PFSK-1 (cell line): ENCODE measurements around the gene DNAH10.

Source experiments
- FOXP2 ChIP-seq: optimal IDR thresholded peaks from 2 replicates; pipeline ENCODE3; 2011; ENCODE audit warnings: borderline replicate concordance, control low read depth, inconsistent platforms; ENCODE audit not compliant: insufficient read depth; ENCODE audit errors: extremely low read length, extremely low read depth
- POLR2AphosphoS5 ChIP-seq: IDR thresholded peaks from 2 replicates; pipeline ENCODE4 v1.6.1; 2012; ENCODE audit warnings: low read depth, mild to moderate bottlenecking, control low read depth, low read length, moderate library complexity
- SIN3A ChIP-seq: IDR thresholded peaks from 2 replicates; pipeline ENCODE4 v1.6.1; 2012; ENCODE audit warnings: mild to moderate bottlenecking, low read length, moderate library complexity, borderline replicate concordance; ENCODE audit not compliant: insufficient read depth
- TAF1 ChIP-seq: IDR thresholded peaks from 2 replicates; pipeline ENCODE4 v1.6.1; 2012; ENCODE audit warnings: low read length, control low read depth, borderline replicate concordance; ENCODE audit not compliant: insufficient read depth
- TF ChIP-seq, protein P1 (sequence below), 2 experiments: IDR thresholded peaks; 2 replicates each; pipeline versions ENCODE4 v1.6.1 to v1.8.0; 2011 to 2012; ENCODE audit warnings: low read depth in 2 of 2, low read length in 2 of 2, control low read depth in 1 of 2, inconsistent platforms in 1 of 2, mild to moderate bottlenecking in 1 of 2, moderate library complexity in 1 of 2; ENCODE audit not compliant: insufficient read depth in 1 of 2

The DNAH10 gene

GRCh38 chr12:123938679-123939480 is 176.8 kb downstream of the DNAH10 start:
- TF ChIP-seq POLR2AphosphoS5 = no peak
- no peak for TF ChIP-seq SIN3A
- TF ChIP-seq, protein P1, sequence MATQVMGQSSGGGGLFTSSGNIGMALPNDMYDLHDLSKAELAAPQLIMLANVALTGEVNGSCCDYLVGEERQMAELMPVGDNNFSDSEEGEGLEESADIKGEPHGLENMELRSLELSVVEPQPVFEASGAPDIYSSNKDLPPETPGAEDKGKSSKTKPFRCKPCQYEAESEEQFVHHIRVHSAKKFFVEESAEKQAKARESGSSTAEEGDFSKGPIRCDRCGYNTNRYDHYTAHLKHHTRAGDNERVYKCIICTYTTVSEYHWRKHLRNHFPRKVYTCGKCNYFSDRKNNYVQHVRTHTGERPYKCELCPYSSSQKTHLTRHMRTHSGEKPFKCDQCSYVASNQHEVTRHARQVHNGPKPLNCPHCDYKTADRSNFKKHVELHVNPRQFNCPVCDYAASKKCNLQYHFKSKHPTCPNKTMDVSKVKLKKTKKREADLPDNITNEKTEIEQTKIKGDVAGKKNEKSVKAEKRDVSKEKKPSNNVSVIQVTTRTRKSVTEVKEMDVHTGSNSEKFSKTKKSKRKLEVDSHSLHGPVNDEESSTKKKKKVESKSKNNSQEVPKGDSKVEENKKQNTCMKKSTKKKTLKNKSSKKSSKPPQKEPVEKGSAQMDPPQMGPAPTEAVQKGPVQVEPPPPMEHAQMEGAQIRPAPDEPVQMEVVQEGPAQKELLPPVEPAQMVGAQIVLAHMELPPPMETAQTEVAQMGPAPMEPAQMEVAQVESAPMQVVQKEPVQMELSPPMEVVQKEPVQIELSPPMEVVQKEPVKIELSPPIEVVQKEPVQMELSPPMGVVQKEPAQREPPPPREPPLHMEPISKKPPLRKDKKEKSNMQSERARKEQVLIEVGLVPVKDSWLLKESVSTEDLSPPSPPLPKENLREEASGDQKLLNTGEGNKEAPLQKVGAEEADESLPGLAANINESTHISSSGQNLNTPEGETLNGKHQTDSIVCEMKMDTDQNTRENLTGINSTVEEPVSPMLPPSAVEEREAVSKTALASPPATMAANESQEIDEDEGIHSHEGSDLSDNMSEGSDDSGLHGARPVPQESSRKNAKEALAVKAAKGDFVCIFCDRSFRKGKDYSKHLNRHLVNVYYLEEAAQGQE (IDR thresholded peaks at IDR 0.05; ENCODE audit: insufficient read depth in 1 of 2, low read depth in 2 of 2, low read length in 2 of 2) = no peak
- no peak for TF ChIP-seq TAF1
- TF ChIP-seq FOXP2 = no peak

DNA sequence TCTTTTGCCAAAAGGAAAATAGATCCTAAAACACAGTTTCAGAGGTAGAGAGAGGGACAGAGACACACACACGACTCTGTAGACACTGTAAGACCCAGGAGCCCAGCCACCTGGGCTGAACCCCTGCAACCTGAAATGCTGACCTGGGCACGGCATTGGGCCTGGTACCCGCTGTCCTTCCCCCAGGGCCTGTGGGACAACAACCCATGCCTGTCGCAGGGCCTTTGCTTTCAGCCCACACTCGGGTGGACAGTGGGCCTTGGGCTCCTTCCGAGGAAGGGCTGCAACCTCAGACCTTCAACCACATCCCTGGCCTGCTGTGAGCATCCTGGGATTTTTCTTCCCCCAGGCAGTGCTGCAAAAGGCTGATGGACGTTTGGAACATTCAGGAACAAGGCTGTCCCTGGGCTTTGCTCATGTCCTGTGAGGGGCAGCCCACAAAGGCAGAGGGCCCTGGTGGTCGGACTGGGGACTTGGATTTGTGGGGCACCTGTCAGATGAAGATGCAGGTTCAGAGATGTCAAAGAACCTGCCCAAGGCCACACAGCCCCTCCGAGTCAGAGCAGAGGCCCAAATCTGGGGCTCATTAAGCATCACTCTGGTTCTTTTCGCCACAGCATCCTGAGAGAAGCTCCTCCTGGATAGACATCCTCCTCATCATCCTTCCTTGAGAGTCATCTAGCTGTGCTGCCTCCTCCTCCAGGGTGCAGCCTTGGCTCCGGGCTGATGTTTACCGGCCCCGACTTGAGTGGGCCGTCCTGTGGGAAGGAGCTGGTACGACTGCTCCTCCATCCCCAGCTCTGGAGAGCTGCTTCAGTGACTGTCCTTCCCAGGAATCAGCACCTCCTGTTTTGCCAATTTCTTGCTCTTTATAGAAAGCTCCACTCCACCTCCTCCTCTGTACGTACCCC is 177.9 kb downstream of the DNAH10 start:
- TF ChIP-seq FOXP2 (no peak), TAF1 (no peak), SIN3A (no peak), POLR2AphosphoS5 (no peak)
- TF ChIP-seq, protein P1 (IDR thresholded peaks at IDR 0.05; ENCODE audit: insufficient read depth in 1 of 2, low read depth in 2 of 2, low read length in 2 of 2) = no peak

GRCh38 chr12:123940627-123940966 is 178.5 kb downstream of the DNAH10 start:
- TF ChIP-seq SIN3A (no peak), TAF1 (no peak), POLR2AphosphoS5 (no peak), FOXP2 (no peak)
- TF ChIP-seq, protein P1 (IDR thresholded peaks at IDR 0.05; ENCODE audit: insufficient read depth in 1 of 2, low read depth in 2 of 2, low read length in 2 of 2) = no peak

DNA sequence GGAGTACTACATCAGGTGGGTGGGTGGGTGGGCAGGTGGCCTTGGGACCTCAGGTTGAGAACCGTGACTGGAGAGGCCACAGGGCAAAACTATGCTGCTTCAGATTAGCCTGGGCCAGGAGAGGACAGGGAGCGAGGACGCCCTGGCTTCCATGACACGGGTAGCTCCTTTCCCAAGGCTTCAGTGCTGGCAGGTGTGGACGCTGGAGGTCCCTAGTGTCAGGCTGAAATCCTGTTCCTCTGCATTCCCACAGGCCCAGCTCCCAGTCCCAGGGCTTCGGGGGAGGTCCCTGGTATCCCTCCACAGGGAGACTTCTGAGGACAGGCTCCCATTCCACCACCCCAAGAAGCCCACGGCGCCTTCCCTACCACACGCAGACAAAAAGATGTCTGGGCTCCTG is 178.9 kb downstream of the DNAH10 start:
- TF ChIP-seq TAF1 (no peak), POLR2AphosphoS5 (no peak), SIN3A (no peak), FOXP2 (no peak)
- TF ChIP-seq, protein P1 (IDR thresholded peaks at IDR 0.05; ENCODE audit: insufficient read depth in 1 of 2, low read depth in 2 of 2, low read length in 2 of 2) = no peak
